K562 (cell line): ENCODE measurements around the gene MRPL44. TPM values are rescaled to one million over a fixed set of nuclear protein-coding genes. Genes with fewer than 3 reads are reported as not detected.

Experiments used
- ATAC-seq: fragments of 200-7000 bp; cut with Tn5 transposase; 3 replicates; pipeline ENCODE4 v1.9.1; 2020; ENCODE audit warnings: moderate library complexity
- BruUV-seq: library from RNA; stranded (reverse); fragments of 400-500 nt; replicated peaks from 2 replicates; lab custom pipeline; 2021; lab: Mats Ljungman, UMichigan
- CTCF ChIA-PET: fragments of 300-600 bp; formaldehyde crosslinking; extraction: SDS; loops from one replicate; lab custom pipeline; 2021; ENCODE audit warnings: low intra/inter-chr PET ratio; lab: Yijun Ruan, JAX
- POLR2A ChIA-PET: fragments of 300-600, 350-650 bp; sonication (Branson Sonifier 250); formaldehyde crosslinking; extraction: SDS; loops from one replicate; lab custom pipeline; 2021; ENCODE audit warnings: antibody characterized with exemption, inconsistent platforms; lab: Yijun Ruan, JAX
- DNase-seq, 4 experiments: peaks; one replicate each; pipeline versions ENCODE4 v3.0.0 to v3.0.0-alpha.2; 2011 to 2018; ENCODE audit warnings: low spot score in 3 of 4, mixed read lengths in 3 of 4; ENCODE audit errors: extremely low read depth in 1 of 4
- FAIRE-seq: peaks from 2 replicates; lab custom pipeline; 2011; peaks lifted over from hg19 to GRCh38; lab: Jason Lieb, UNC
- H2AFZ ChIP-seq: 2 replicates; pipeline ENCODE4 v1.6.0; 2011; ENCODE audit warnings: low read depth, low read length, control low read depth, inconsistent platforms
- H3K27ac ChIP-seq: fragments of 200-600 bp; 3 replicates; pipeline ENCODE4 v1.8.0; 2011; ENCODE audit warnings: low read depth, mild to moderate bottlenecking, control low read depth, inconsistent platforms, low read length, moderate library complexity, mixed read lengths; ENCODE audit errors: extremely low read depth
- H3K27me3 ChIP-seq, 2 experiments: fragments of 300-600 bp in 1 of 2; 2 replicates in 1 of 2; 3 replicates in 1 of 2; pipeline versions ENCODE4 v1.6.0 to v1.8.0; 2011; ENCODE audit warnings: inconsistent platforms in 2 of 2, low read length in 2 of 2, mild to moderate bottlenecking in 1 of 2, mixed read lengths in 1 of 2, moderate library complexity in 1 of 2; ENCODE audit not compliant: control insufficient read depth in 2 of 2, insufficient read depth in 2 of 2
- H3K36me3 ChIP-seq: fragments of 300-600 bp; 3 replicates; pipeline ENCODE4 v1.8.0; 2011; ENCODE audit warnings: mild to moderate bottlenecking, low read length, inconsistent platforms; ENCODE audit not compliant: control insufficient read depth, insufficient read depth
- H3K4me1 ChIP-seq, 2 experiments: fragments of 200-600 bp in 1 of 2; replicated peaks in 1 of 2; 2 replicates in 1 of 2; 3 replicates in 1 of 2; pipeline versions ENCODE4 v1.5.1 to v1.8.0; 2011; ENCODE audit warnings: inconsistent platforms in 2 of 2, low read length in 2 of 2, mild to moderate bottlenecking in 1 of 2, mixed read lengths in 1 of 2, moderate library complexity in 1 of 2; ENCODE audit not compliant: control insufficient read depth in 2 of 2, insufficient read depth in 2 of 2
- H3K4me2 ChIP-seq: 2 replicates; pipeline ENCODE4 v1.6.1; 2011; ENCODE audit warnings: low read length, control low read depth, inconsistent platforms, mixed read lengths; ENCODE audit not compliant: insufficient read depth
- H3K4me3 ChIP-seq: fragments of 200-600 bp; sonication (generic), shearing (Covaris generic); 2 replicates; pipeline ENCODE4 v1.5.1; 2016; ENCODE audit warnings: control low read depth, inconsistent platforms
- H3K79me2 ChIP-seq: fragments of 200-600 bp; 3 replicates; pipeline ENCODE4 v1.8.0; 2011; ENCODE audit warnings: low read length, inconsistent platforms; ENCODE audit not compliant: control insufficient read depth, insufficient read depth
- H3K9ac ChIP-seq, 2 experiments: 2 replicates each; pipeline versions ENCODE4 v1.6.0 to v1.6.1; 2011; ENCODE audit warnings: low read depth in 2 of 2, low read length in 2 of 2, control low read depth in 1 of 2, inconsistent platforms in 1 of 2, mild to moderate bottlenecking in 1 of 2, mixed read lengths in 1 of 2; ENCODE audit not compliant: insufficient read depth in 1 of 2
- H3K9me1 ChIP-seq: one replicate; pipeline ENCODE4 v1.6.0; 2011; ENCODE audit warnings: inconsistent platforms, mild to moderate bottlenecking, low read length, moderate library complexity; ENCODE audit not compliant: control insufficient read depth, insufficient read depth
- H3K9me3 ChIP-seq: replicated peaks from 2 replicates; pipeline ENCODE4 v1.5.1; 2011; ENCODE audit warnings: low read depth, low read length, inconsistent platforms; ENCODE audit not compliant: control insufficient read depth, insufficient read depth
- H4K20me1 ChIP-seq: replicated peaks from 2 replicates; pipeline ENCODE4 v1.6.1; 2011; ENCODE audit warnings: low read length, inconsistent platforms, mixed read lengths; ENCODE audit not compliant: control insufficient read depth, insufficient read depth
- ATF3 ChIP-seq, 2 experiments: fragments of 450-650 bp in 1 of 2; sonication (generic) in 1 of 2; formaldehyde crosslinking in 1 of 2; IDR thresholded peaks in 1 of 2; conservative IDR thresholded peaks in 1 of 2; 2 replicates each; pipeline versions ENCODE4 v1.6.1 to v1.8.1; 2016 to 2023; ENCODE audit warnings: mild to moderate bottlenecking in 2 of 2, moderate library complexity in 2 of 2, inconsistent platforms in 1 of 2, missing genetic modification reagents in 1 of 2
- C11orf30 ChIP-seq: fragments of 450-650 bp; IDR thresholded peaks from 2 replicates; pipeline ENCODE4 v1.6.1; 2016; ENCODE audit warnings: low read depth, mild to moderate bottlenecking
- CHD4 ChIP-seq: fragments of 200-600 bp; sonication (generic); IDR thresholded peaks from 3 replicates; pipeline ENCODE4 v1.6.1; 2012; ENCODE audit warnings: low read depth, mild to moderate bottlenecking, mixed read lengths, low read length, inconsistent platforms; ENCODE audit not compliant: insufficient read depth, insufficient replicate concordance, poor library complexity, severe bottlenecking
- JUN ChIP-seq, 2 experiments: sonication (generic) in 1 of 2; formaldehyde crosslinking in 1 of 2; IDR thresholded peaks; 2 replicates each; pipeline versions ENCODE4 v1.6.1 to v1.8.0; 2012 to 2022; ENCODE audit warnings: borderline replicate concordance in 2 of 2, mild to moderate bottlenecking in 2 of 2, improper control_type of control experiment in 1 of 2, low read depth in 1 of 2, low read length in 1 of 2, missing genetic modification reagents in 1 of 2
- MAFF ChIP-seq: IDR thresholded peaks from 2 replicates; pipeline ENCODE4 v1.6.1; 2012; ENCODE audit warnings: low read length, improper control_type of control experiment
- MAFG ChIP-seq: fragments of 450-650 bp; conservative IDR thresholded peaks from 2 replicates; pipeline ENCODE4 v1.6.1; 2016; ENCODE audit warnings: missing genetic modification characterization, missing compliant biosample characterization
- MAFK ChIP-seq: IDR thresholded peaks from 2 replicates; pipeline ENCODE4 v1.6.1; 2011; ENCODE audit warnings: low read length, improper control_type of control experiment
- NFE2 ChIP-seq: IDR thresholded peaks from 2 replicates; pipeline ENCODE4 v1.6.1; 2014; ENCODE audit warnings: antibody characterized with exemption, low read depth
- NFE2L1 ChIP-seq: fragments of 450-650 bp; IDR thresholded peaks from 2 replicates; pipeline ENCODE4 v1.6.1; 2016; ENCODE audit warnings: missing genetic modification characterization, low read depth, mild to moderate bottlenecking, missing compliant biosample characterization, moderate library complexity, borderline replicate concordance
- SAFB2 ChIP-seq: fragments of 200-400 bp; formaldehyde crosslinking; IDR thresholded peaks from 2 replicates; pipeline ENCODE4 v1.6.1; 2018; ENCODE audit warnings: borderline replicate concordance, low read length, low read depth, moderate library complexity; ENCODE audit not compliant: severe bottlenecking
- ZNF316 ChIP-seq: fragments of 450-650 bp; IDR thresholded peaks from 2 replicates; pipeline ENCODE4 v1.6.1; 2016
- WGBS: fragments of 100-300 bp; shearing (Covaris generic); methylation state at CpG from one replicate; pipeline ENCODE4 v1.1.6; 2016; ENCODE audit warnings: low coverage, mixed read lengths; ENCODE audit not compliant: insufficient coverage; ENCODE audit errors: missing lambda C conversion rate; 5-methylcytosine and 5-hydroxymethylcytosine counted together
- in situ Hi-C: fragments of 300-500 bp; cut with MboI; formaldehyde crosslinking; loops from 4 replicates; pipeline ENCODE4 v1.15.0; 2018; ENCODE audit warnings: inconsistent platforms, mixed read lengths
- intact Hi-C: fragments of 100-400 bp; cut with micrococcal nuclease; formaldehyde crosslinking; loops from 2 replicates; pipeline ENCODE4 v1.14.2; 2022
- polyA plus RNA-seq, 8 experiments: library from polyadenylated mRNA; depleted of rRNA in 4 of 8; stranded (reverse) in 5 of 8; unstranded in 3 of 8; fragments of >200 nt; fragmentation: Nextera tagmentation in 2 of 8; fragmentation: Illumina TruSeq in 1 of 8; extraction: Ambion mirVana in 2 of 8; extraction: Trizol in 1 of 8; gene quantifications; 2 replicates each; pipeline versions ENCODE4 v1.2.1 to v1.2.3, GENCODE V29; 2011 to 2014; ENCODE audit warnings: inconsistent platforms in 1 of 8, missing spikeins in 1 of 8
- total RNA-seq, 7 experiments: library from RNA; depleted of rRNA in 6 of 7; stranded (reverse); fragments of >200 nt in 6 of 7; fragmentation: Illumina TruSeq in 2 of 7; extraction: Trizol in 2 of 7; gene quantifications; 2 replicates each; pipeline versions ENCODE4 v1.2.1 to v1.2.3, GENCODE V29; 2011 to 2021; ENCODE audit warnings: low replicate concordance in 1 of 7
- TF ChIP-seq, protein P1 (sequence below): fragments of 450-650 bp; formaldehyde crosslinking; IDR thresholded peaks from 2 replicates; pipeline ENCODE4 v1.4.0; 2022; ENCODE audit warnings: mild to moderate bottlenecking, moderate library complexity

MRPL44 gene
- total and polyA plus RNA-seq, 9 of the 15 experiments (the other 6 are each of a cell fraction or from before 2014, with no cell fraction given): 10.4 to 26.0 (median 20.2) TPM

DNA sequence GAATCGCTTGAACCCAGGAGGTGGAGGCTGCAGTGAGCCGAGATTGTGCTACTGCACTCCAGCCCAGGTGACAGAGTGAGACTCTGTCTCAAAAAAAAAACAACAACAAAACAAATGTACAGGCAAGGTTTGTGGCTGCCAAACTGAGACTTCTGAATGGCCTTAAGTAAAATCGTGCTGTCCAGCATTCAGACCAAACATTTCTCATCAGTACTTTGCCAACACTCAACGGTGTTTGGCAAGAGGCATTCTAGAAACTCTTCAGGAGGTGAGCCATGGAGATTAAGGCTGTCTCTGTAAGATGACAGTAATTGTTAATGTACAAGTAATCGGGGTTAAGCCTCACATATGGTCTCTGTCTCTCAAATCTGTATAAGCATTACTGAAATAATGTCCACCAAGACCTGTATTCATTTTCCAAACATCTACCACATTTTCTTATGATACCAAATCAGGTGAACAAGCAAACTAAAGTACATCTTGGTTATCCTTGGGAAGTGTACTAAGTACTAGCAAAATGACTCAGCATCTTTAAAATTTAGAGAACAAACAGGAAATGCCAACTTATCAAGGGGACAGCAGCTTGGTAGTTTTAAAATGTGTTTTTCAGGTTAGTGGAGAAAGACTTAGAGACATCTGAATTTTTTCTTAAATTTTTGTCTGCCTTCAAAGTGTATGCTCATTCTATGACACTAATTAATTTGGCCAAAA is 52.5 kb downstream of the MRPL44 start:
- H2AFZ ChIP-seq: no peak overlapping the region
- in situ Hi-C loops: no loop called here

More for the DNA sequence above, 52.5 kb downstream of the MRPL44 start:
- intact Hi-C loops: no loop called here
- no peak for ATAC-seq
- Histone ChIP-seq H3K4me1 (no peaks in the 10 kb centered on the region), H3K79me2 (no peaks in the 10 kb centered on the region), H3K4me2 (no peak overlapping the region), H3K9me1 (no peaks in the 10 kb centered on the region), H3K27ac (no peak overlapping the region), H3K36me3 (no peaks in the 10 kb centered on the region), H3K4me3 (no peak overlapping the region), H3K9me3 (no peaks in the 10 kb centered on the region), H3K27me3 (peaks cover 0 to 5% of the 10 kb centered on the region in 2 experiments; a peak in 2 of 5 replicates), H3K9ac (no peak overlapping the region), H4K20me1 (no peaks in the 10 kb centered on the region)
- WGBS: 3% methylated on average over 5 of the region's 5 CpGs
- no TSS peak for BruUV-seq
- ChIA-PET CTCF (no interaction called here), POLR2A (no interaction called here)
- no peak for DNase-seq
- peak; percentile 51; the same call in 1 of the 2 replicates for TF ChIP-seq NFE2L1 (tag)
- peak; percentile 80 for TF ChIP-seq MAFG
- peak; percentile 61 for TF ChIP-seq C11orf30
- TF ChIP-seq SAFB2: no peak
- TF ChIP-seq ZNF316: peak; percentile 65
- no peak for TF ChIP-seq CHD4
- TF ChIP-seq MAFF: peak; percentile 55; the same call in 1 of the 2 replicates
- TF ChIP-seq, protein P1, sequence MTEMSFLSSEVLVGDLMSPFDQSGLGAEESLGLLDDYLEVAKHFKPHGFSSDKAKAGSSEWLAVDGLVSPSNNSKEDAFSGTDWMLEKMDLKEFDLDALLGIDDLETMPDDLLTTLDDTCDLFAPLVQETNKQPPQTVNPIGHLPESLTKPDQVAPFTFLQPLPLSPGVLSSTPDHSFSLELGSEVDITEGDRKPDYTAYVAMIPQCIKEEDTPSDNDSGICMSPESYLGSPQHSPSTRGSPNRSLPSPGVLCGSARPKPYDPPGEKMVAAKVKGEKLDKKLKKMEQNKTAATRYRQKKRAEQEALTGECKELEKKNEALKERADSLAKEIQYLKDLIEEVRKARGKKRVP: no peak
- TF ChIP-seq JUN (IDR thresholded peaks at IDR 0.05; ENCODE audit: borderline replicate concordance, low read depth, low read length): no peak
- TF ChIP-seq JUN (CRISPR knock-in tag; IDR thresholded peaks at IDR 0.05; ENCODE audit: borderline replicate concordance): no peak
- TF ChIP-seq NFE2: peak; percentile 80
- peak; percentile 39; the same call in 1 of the 2 replicates for TF ChIP-seq MAFK
- TF ChIP-seq ATF3 (IDR thresholded peaks at IDR 0.05): no peak
- no peak for TF ChIP-seq ATF3 (CRISPR knock-in tag; conservative IDR thresholded peaks at IDR 0.05)
- no peak for FAIRE-seq
